ENCODE data around the gene EHF.

DNA sequence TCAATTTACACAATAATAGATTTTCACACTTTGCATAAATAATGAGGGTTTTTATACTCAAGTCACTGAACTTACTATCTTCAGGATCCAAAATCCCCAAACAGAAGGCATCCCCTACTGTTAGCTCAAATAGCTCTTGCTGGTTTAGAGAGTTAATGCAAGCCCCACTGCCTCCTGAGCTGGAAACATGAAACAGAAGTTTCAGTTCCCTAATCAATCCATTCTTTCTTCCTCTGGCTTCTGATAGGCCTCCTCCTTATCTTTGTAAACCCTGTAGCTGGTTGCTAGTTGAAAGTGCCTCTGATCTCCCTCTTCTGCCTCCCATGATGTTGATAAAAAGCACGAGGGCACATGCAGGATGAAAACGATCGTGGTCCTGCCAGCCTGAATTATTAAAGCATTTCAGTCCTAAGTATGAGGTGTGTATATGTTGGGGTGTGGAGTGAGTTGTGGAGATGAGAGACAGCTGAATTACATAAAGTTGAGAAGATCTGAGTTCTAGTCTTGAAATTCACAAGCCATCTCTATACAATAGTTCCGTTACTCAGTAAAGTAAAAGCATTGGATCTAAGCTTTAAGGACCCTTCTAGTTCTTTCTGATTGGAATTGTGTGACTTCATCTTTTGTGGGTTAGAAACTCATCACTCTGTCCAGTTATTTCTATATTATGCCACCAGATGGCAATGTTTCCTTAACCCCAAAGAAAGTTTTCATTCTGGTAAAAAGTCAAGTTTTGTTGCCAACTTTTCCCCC lies 35.0 kb upstream of the EHF start:
- TF ChIP-seq, protein P1, sequence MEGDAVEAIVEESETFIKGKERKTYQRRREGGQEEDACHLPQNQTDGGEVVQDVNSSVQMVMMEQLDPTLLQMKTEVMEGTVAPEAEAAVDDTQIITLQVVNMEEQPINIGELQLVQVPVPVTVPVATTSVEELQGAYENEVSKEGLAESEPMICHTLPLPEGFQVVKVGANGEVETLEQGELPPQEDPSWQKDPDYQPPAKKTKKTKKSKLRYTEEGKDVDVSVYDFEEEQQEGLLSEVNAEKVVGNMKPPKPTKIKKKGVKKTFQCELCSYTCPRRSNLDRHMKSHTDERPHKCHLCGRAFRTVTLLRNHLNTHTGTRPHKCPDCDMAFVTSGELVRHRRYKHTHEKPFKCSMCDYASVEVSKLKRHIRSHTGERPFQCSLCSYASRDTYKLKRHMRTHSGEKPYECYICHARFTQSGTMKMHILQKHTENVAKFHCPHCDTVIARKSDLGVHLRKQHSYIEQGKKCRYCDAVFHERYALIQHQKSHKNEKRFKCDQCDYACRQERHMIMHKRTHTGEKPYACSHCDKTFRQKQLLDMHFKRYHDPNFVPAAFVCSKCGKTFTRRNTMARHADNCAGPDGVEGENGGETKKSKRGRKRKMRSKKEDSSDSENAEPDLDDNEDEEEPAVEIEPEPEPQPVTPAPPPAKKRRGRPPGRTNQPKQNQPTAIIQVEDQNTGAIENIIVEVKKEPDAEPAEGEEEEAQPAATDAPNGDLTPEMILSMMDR (IDR thresholded peaks at IDR 0.05; ENCODE audit: control extremely low read depth in 1 of 3, insufficient read depth in 1 of 3, low read depth in 1 of 3, low read length in 3 of 3) = peak in 2 of 3 experiments; percentile 40 to 58; a peak in 2 of 4 replicates
- TF ChIP-seq ZNF274 (IDR thresholded peaks at IDR 0.05; ENCODE audit: borderline replicate concordance, extremely low read depth, low read length) (no peak), CBX8 (IDR thresholded peaks at IDR 0.05; ENCODE audit: borderline replicate concordance, low read depth, low read length) (no peak), JUND (IDR thresholded peaks at IDR 0.05; ENCODE audit: low read length) (no peak), JUN (IDR thresholded peaks at IDR 0.05; ENCODE audit: low read depth, low read length) (no peak), HDAC2 (IDR thresholded peaks at IDR 0.05; ENCODE audit: borderline replicate concordance in 1 of 2, low read depth in 2 of 2, low read length in 2 of 2) (no peak), CEBPB (IDR thresholded peaks at IDR 0.05; ENCODE audit: low read depth, low read length) (no peak), CHD2 (IDR thresholded peaks at IDR 0.05; ENCODE audit: low read length) (no peak)
